H1 (cell line): ENCODE data around the gene GRM7. TPM values are rescaled to one million over a fixed set of nuclear protein-coding genes. Genes with fewer than 3 reads are reported as not detected.

Source experiments
- CTCF ChIA-PET: fragments of 300-600 bp; sonication (Branson Sonifier 250); formaldehyde crosslinking; loops from one replicate; lab custom pipeline; 2021; ENCODE audit not compliant: partially characterized antibody; lab: Charles Lee
- POLR2A ChIA-PET: fragments of 300-600 bp; sonication (Branson Sonifier 250); formaldehyde crosslinking; loops from one replicate; lab custom pipeline; 2021; ENCODE audit warnings: inconsistent platforms; ENCODE audit not compliant: partially characterized antibody; lab: Charles Lee
- DNase-seq, 2 experiments: peaks; one replicate each; pipeline versions ENCODE4 v3.0.0 to v3.0.0-alpha.2; 2010 to 2022; ENCODE audit warnings: low spot score in 2 of 2, low read depth in 1 of 2, mixed read lengths in 1 of 2
- FAIRE-seq: peaks from 2 replicates; lab custom pipeline; 2011; peaks lifted over from hg19 to GRCh38; lab: Jason Lieb, UNC
- H2AFZ ChIP-seq: 2 replicates; pipeline ENCODE4 v1.8.1; 2012; ENCODE audit warnings: low read length, inconsistent platforms
- H2AK5ac ChIP-seq: 2 replicates; pipeline ENCODE4 v1.6.1; 2013; ENCODE audit warnings: low read depth, low read length
- H2BK120ac ChIP-seq: replicated peaks from 2 replicates; pipeline ENCODE3; 2013; ENCODE audit warnings: low read depth, low read length, inconsistent platforms
- H2BK12ac ChIP-seq: 2 replicates; pipeline ENCODE4 v1.6.1; 2013; ENCODE audit warnings: low read depth, low read length
- H2BK15ac ChIP-seq: 2 replicates; pipeline ENCODE4 v1.6.1; 2013; ENCODE audit warnings: low read length
- H2BK20ac ChIP-seq: 2 replicates; pipeline ENCODE4 v1.6.1; 2013; ENCODE audit warnings: low read length
- H2BK5ac ChIP-seq: 2 replicates; pipeline ENCODE4 v1.6.1; 2013; ENCODE audit warnings: low read depth, low read length
- H3K14ac ChIP-seq: 2 replicates; pipeline ENCODE4 v1.6.1; 2013; ENCODE audit warnings: inconsistent platforms; ENCODE audit not compliant: insufficient read length
- H3K18ac ChIP-seq: 2 replicates; pipeline ENCODE4 v1.6.1; 2013; ENCODE audit warnings: low read length; ENCODE audit errors: extremely low read depth
- H3K23ac ChIP-seq: 2 replicates; pipeline ENCODE4 v1.6.1; 2013; ENCODE audit warnings: inconsistent platforms; ENCODE audit not compliant: insufficient read length
- H3K23me2 ChIP-seq: 2 replicates; pipeline ENCODE4 v1.6.1; 2013; ENCODE audit warnings: low read depth, low read length
- H3K27ac ChIP-seq: 2 replicates; pipeline ENCODE4 v1.6.1; 2011; ENCODE audit warnings: low read depth, low read length, inconsistent platforms
- H3K27me3 ChIP-seq, 4 experiments: replicated peaks in 1 of 4; 1 replicate in 1 of 4; 2 replicates in 3 of 4; pipeline versions ENCODE4 v1.6.1 to v1.8.1; 2011 to 2013; ENCODE audit warnings: low read length in 3 of 4, mild to moderate bottlenecking in 3 of 4, inconsistent platforms in 2 of 4, mixed read lengths in 2 of 4, moderate library complexity in 1 of 4; ENCODE audit not compliant: control insufficient read depth in 3 of 4, insufficient read depth in 3 of 4; ENCODE audit errors: extremely low read depth in 1 of 4
- H3K36me3 ChIP-seq, 4 experiments: 2 replicates each; pipeline versions ENCODE4 v1.6.1 to v1.8.1; 2011 to 2013; ENCODE audit warnings: mild to moderate bottlenecking in 4 of 4, low read length in 3 of 4, moderate library complexity in 2 of 4, control low read depth in 1 of 4, inconsistent platforms in 1 of 4; ENCODE audit not compliant: insufficient read depth in 4 of 4, control insufficient read depth in 2 of 4
- H3K4ac ChIP-seq: replicated peaks from 2 replicates; pipeline ENCODE3; 2013; ENCODE audit warnings: low read length, low read depth, mixed read lengths, inconsistent platforms; ENCODE audit not compliant: insufficient read length
- H3K4me1 ChIP-seq, 4 experiments: replicated peaks in 1 of 4; 1 replicate in 1 of 4; 2 replicates in 3 of 4; pipeline versions ENCODE4 v1.6.1 to v1.8.1; 2011 to 2013; ENCODE audit warnings: low read length in 3 of 4, inconsistent platforms in 2 of 4, mixed read lengths in 1 of 4; ENCODE audit not compliant: insufficient read depth in 4 of 4, control insufficient read depth in 3 of 4
- H3K4me2 ChIP-seq, 2 experiments: 2 replicates each; pipeline versions ENCODE4 v1.6.1 to v1.8.1; 2011 to 2013; ENCODE audit warnings: low read depth in 2 of 2, low read length in 2 of 2, control low read depth in 1 of 2, inconsistent platforms in 1 of 2, mild to moderate bottlenecking in 1 of 2; ENCODE audit not compliant: insufficient read depth in 1 of 2
- H3K4me3 ChIP-seq, 4 experiments: fragments of 200-600, 300-600 bp in 1 of 4; sonication (generic), shearing (Covaris generic), sonication (Bioruptor Twin) in 1 of 4; 2 replicates each; pipeline versions ENCODE4 v1.5.1 to v1.8.1; 2011 to 2016; ENCODE audit warnings: low read length in 4 of 4, low read depth in 3 of 4, control low read depth in 2 of 4, inconsistent platforms in 2 of 4, mild to moderate bottlenecking in 2 of 4, mixed read lengths in 1 of 4, moderate library complexity in 1 of 4; ENCODE audit not compliant: insufficient read depth in 2 of 4; ENCODE audit errors: extremely low read depth in 1 of 4
- H3K56ac ChIP-seq: replicated peaks from 2 replicates; pipeline ENCODE3; 2013; ENCODE audit warnings: low read depth, mild to moderate bottlenecking, mixed read lengths, low read length, inconsistent platforms; ENCODE audit not compliant: insufficient read length
- H3K79me1 ChIP-seq: 2 replicates; pipeline ENCODE4 v1.6.1; 2013; ENCODE audit warnings: low read depth, low read length, control low read depth
- H3K79me2 ChIP-seq, 2 experiments: 2 replicates each; pipeline versions ENCODE4 v1.6.1 to v1.8.1; 2012 to 2013; ENCODE audit warnings: low read length in 2 of 2, mild to moderate bottlenecking in 2 of 2, inconsistent platforms in 1 of 2; ENCODE audit not compliant: insufficient read depth in 2 of 2, control insufficient read depth in 1 of 2
- H3K9ac ChIP-seq, 4 experiments: replicated peaks in 1 of 4; 1 replicate in 1 of 4; 2 replicates in 3 of 4; pipeline versions ENCODE4 v1.6.1 to v1.8.1; 2011 to 2013; ENCODE audit warnings: low read depth in 3 of 4, low read length in 3 of 4, control low read depth in 2 of 4, mild to moderate bottlenecking in 2 of 4, moderate library complexity in 2 of 4, inconsistent platforms in 1 of 4; ENCODE audit errors: extremely low read depth in 1 of 4
- H3K9me3 ChIP-seq, 2 experiments: 2 replicates each; pipeline versions ENCODE4 v1.6.1 to v1.8.1; 2012 to 2013; ENCODE audit warnings: mild to moderate bottlenecking in 2 of 2, moderate library complexity in 2 of 2, control low read depth in 1 of 2, inconsistent platforms in 1 of 2, low read depth in 1 of 2, low read length in 1 of 2, mixed read lengths in 1 of 2; ENCODE audit not compliant: insufficient read depth in 2 of 2
- H4K20me1 ChIP-seq, 2 experiments: replicated peaks in 1 of 2; 2 replicates each; pipeline versions ENCODE3 to v1.8.1; 2011 to 2013; ENCODE audit warnings: inconsistent platforms in 2 of 2, low read length in 2 of 2, mild to moderate bottlenecking in 1 of 2; ENCODE audit not compliant: insufficient read depth in 2 of 2, control insufficient read depth in 1 of 2
- H4K5ac ChIP-seq: 2 replicates; pipeline ENCODE4 v1.6.1; 2013; ENCODE audit warnings: low read length, low read depth, mixed read lengths, inconsistent platforms; ENCODE audit not compliant: insufficient read length
- H4K8ac ChIP-seq: 2 replicates; pipeline ENCODE4 v1.8.0; 2013; ENCODE audit warnings: mild to moderate bottlenecking, moderate library complexity, low read length, inconsistent platforms; ENCODE audit not compliant: insufficient read depth; ENCODE audit errors: extremely low read depth
- H4K91ac ChIP-seq: replicated peaks from 2 replicates; pipeline ENCODE3; 2013; ENCODE audit warnings: low read length, mixed read lengths, inconsistent platforms; ENCODE audit not compliant: insufficient read length
- BRCA1 ChIP-seq: IDR thresholded peaks from 2 replicates; pipeline ENCODE4 v1.6.1; 2012; ENCODE audit warnings: low read depth, low read length, improper control_type of control experiment
- CREB1 ChIP-seq: IDR thresholded peaks from 2 replicates; pipeline ENCODE4 v1.6.1; 2012; ENCODE audit warnings: inconsistent platforms
- GTF2F1 ChIP-seq: IDR thresholded peaks from 2 replicates; pipeline ENCODE4 v1.6.1; 2012; ENCODE audit warnings: low read depth, low read length, improper control_type of control experiment, borderline replicate concordance
- KDM1A ChIP-seq: fragments of 200-600, 300-600 bp; sonication (generic); IDR thresholded peaks from 2 replicates; pipeline ENCODE4 v1.7.1; 2016; ENCODE audit warnings: mild to moderate bottlenecking, low read length, borderline replicate concordance
- PHF8 ChIP-seq: fragments of 200-600 bp; sonication (generic); conservative IDR thresholded peaks from 2 replicates; pipeline ENCODE4 v1.7.1; 2012; ENCODE audit warnings: low read depth, mild to moderate bottlenecking, inconsistent platforms, low read length, moderate library complexity
- POLR2AphosphoS5 ChIP-seq: IDR thresholded peaks from 2 replicates; pipeline ENCODE4 v1.6.1; 2011; ENCODE audit warnings: low read depth, low read length
- RFX5 ChIP-seq: IDR thresholded peaks from 2 replicates; pipeline ENCODE4 v1.6.1; 2011; ENCODE audit warnings: low read depth, low read length, improper control_type of control experiment, borderline replicate concordance
- SRF ChIP-seq: IDR thresholded peaks from 2 replicates; pipeline ENCODE4 v1.6.1; 2011; ENCODE audit warnings: mild to moderate bottlenecking, low read depth, low read length, moderate library complexity
- TCF12 ChIP-seq: IDR thresholded peaks from 2 replicates; pipeline ENCODE4 v1.6.1; 2011; ENCODE audit warnings: low read depth, mild to moderate bottlenecking, low read length
- WGBS, 2 experiments: shearing (Covaris generic) in 1 of 2; methylation state at CpG; one replicate each; pipeline versions ENCODE4 v1.1.6 to v1.1.7; 2013 to 2015; ENCODE audit warnings: low lambda C conversion rate in 2 of 2, mixed read lengths in 2 of 2, inconsistent platforms in 1 of 2, low coverage in 1 of 2, missing lambda C conversion rate in 1 of 2; ENCODE audit not compliant: insufficient replicate concordance in 2 of 2, insufficient coverage in 1 of 2, insufficient read length in 1 of 2; ENCODE audit errors: extremely low coverage in 1 of 2, missing lambda C conversion rate in 1 of 2; 5-methylcytosine and 5-hydroxymethylcytosine counted together
- polyA plus RNA-seq, 7 experiments: library from polyadenylated mRNA; depleted of rRNA in 3 of 7; stranded (reverse) in 5 of 7; unstranded in 2 of 7; fragments of >200 nt in 5 of 7; fragments of 200-250 nt in 2 of 7; gene quantifications; 1 replicate in 5 of 7; 2 replicates in 1 of 7; 4 replicates in 1 of 7; pipeline versions ENCODE4 v1.2.1 to v1.2.3, GENCODE V29; 2011 to 2013; ENCODE audit warnings: missing spikeins in 2 of 7, mixed read lengths in 2 of 7
- total RNA-seq: library from RNA; stranded (reverse); fragmentation: NEBNext Ultra II Directional; extraction: Animal tissue kit (Norgen Biotek cat#: 25700); gene quantifications from 2 replicates; pipeline ENCODE4 v1.2.1, GENCODE V29; 2021

GRM7 gene
- total and polyA plus RNA-seq, 2 of the 8 experiments (the other 6 are each of a cell fraction or from before 2014, with no cell fraction given): 0.17 to 0.24 TPM

DNA sequence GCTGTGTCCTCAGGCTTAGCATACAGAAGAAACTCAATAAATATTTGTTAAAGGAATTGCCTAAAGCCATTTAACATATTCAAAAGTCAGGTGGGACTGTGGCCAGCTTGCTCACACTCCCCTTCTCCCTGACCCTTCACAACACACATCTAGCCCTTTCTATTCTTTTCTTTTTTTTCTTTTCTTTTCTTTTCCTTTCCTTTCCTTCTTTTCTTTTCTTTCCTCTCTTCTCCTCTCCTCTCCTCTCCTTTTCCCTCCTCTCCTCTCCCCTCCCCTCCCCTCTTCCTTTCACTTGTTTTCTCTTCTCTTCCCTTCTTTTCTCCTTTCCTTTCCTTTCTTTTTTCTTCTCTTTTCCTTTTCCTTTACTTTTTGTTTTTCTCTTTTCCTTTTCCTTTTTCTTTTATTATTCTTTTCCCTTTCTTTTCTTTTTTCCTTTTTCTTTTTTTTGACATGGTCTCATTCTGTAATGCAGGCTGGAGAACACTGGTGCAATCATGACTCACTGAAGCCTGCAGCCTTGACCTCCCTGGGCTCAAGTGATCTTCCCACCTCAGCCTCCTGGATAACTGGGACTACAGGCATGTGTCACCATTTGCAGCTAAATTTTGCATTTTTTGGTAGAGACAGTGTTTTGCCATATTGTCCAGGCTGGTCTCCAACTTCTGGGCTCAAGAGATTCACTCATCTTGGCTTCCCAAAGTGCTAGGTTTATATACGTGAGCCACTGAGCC lies 377.8 kb downstream of the GRM7 start:
- DNase-seq: no peak
- no peaks in the 10 kb centered on the region for H3K27me3 ChIP-seq
- no peak for TF ChIP-seq SRF
- TF ChIP-seq KDM1A: no peak
- no peak for TF ChIP-seq PHF8
- TF ChIP-seq GTF2F1: no peak
- TF ChIP-seq BRCA1: no peak
- no peak for TF ChIP-seq CREB1
- no peak for TF ChIP-seq POLR2AphosphoS5
- no peak for TF ChIP-seq TCF12
- TF ChIP-seq RFX5: no peak
- no peak overlapping the region for H3K14ac ChIP-seq
- H2BK20ac ChIP-seq: no peak overlapping the region
- H3K79me1 ChIP-seq: no peaks in the 10 kb centered on the region
- H3K4ac ChIP-seq: no peak overlapping the region
- no peaks in the 10 kb centered on the region for H3K4me1 ChIP-seq
- no peak overlapping the region for H2AFZ ChIP-seq
- no peaks in the 10 kb centered on the region for H4K20me1 ChIP-seq
- no peak overlapping the region for H3K18ac ChIP-seq
- no peak for FAIRE-seq
- no peaks in the 10 kb centered on the region for H3K36me3 ChIP-seq
- no peaks in the 10 kb centered on the region for H3K79me2 ChIP-seq
- H3K9me3 ChIP-seq: no peaks in the 10 kb centered on the region; a peak in 1 of 4 replicates
- no peak overlapping the region for H2AK5ac ChIP-seq
- no peak overlapping the region for H4K8ac ChIP-seq
- no peak overlapping the region for H2BK120ac ChIP-seq
- CTCF ChIA-PET: interaction anchor here (1.0 kb wide), 1 partner anchor 74 kb away, joined by 3 read pairs; no protein-coding TSS in a partner anchor
- no peaks in the 10 kb centered on the region for H3K23me2 ChIP-seq
- H4K91ac ChIP-seq: no peak overlapping the region
- no peak overlapping the region for H2BK15ac ChIP-seq
- H2BK12ac ChIP-seq: no peak overlapping the region
- no peak overlapping the region for H2BK5ac ChIP-seq
- no peak overlapping the region for H4K5ac ChIP-seq
- POLR2A ChIA-PET: no interaction called here
- no peak overlapping the region for H3K4me3 ChIP-seq
- no peak overlapping the region for H3K4me2 ChIP-seq
- no peak overlapping the region for H3K56ac ChIP-seq
- WGBS, 2 experiments: 87% methylated on average over 1 of the region's 1 CpG; no CpG with 5 or more reads in 1 of the 2 experiments
- no peak overlapping the region for H3K9ac ChIP-seq
- no peak overlapping the region for H3K27ac ChIP-seq
- H3K23ac ChIP-seq: no peak overlapping the region
